HCT116 (cell line): Measurements from ENCODE around the gene BCL7A. TPM values are rescaled to one million over a fixed set of nuclear protein-coding genes. Genes with fewer than 3 reads are reported as not detected.

Experiments used
- ATAC-seq: fragments of 200-7000 bp; cut with Tn5 transposase; 2 replicates; pipeline ENCODE4 v1.9.1; 2020; ENCODE audit warnings: mild to moderate bottlenecking, moderate library complexity
- BruUV-seq: library from RNA; stranded (reverse); fragments of 400-500 nt; replicated peaks from 2 replicates; lab custom pipeline; 2021; lab: Mats Ljungman, UMichigan
- CTCF ChIA-PET: fragments of 300-600 bp; sonication (Branson Sonifier 250); formaldehyde crosslinking; loops from one replicate; lab custom pipeline; 2021; ENCODE audit warnings: antibody characterized with exemption; lab: Charles Lee
- POLR2A ChIA-PET: fragments of 300-600, 350-600 bp; sonication (Branson Sonifier 250); formaldehyde crosslinking; loops from one replicate; lab custom pipeline; 2021; ENCODE audit warnings: antibody characterized with exemption; lab: Charles Lee
- RAD21 ChIA-PET, 2 experiments: fragments of 300-600 bp; sonication (Branson Sonifier 250); formaldehyde crosslinking; loops; one replicate each; lab custom pipeline; 2023; ENCODE audit warnings: low total read pairs in 2 of 2; ENCODE audit not compliant: uncharacterized antibody in 2 of 2, unreplicated experiment in 2 of 2, low non-redundant PET in 1 of 2; lab: Charles Lee
- DNase-seq: peaks from one replicate; pipeline ENCODE4 v3.0.0-alpha.2; 2010; ENCODE audit warnings: low read depth, low spot score
- H2AFZ ChIP-seq: fragments of 200-600 bp; shearing (Covaris generic), sonication (generic); 2 replicates; pipeline ENCODE4 v1.6.1; 2017; ENCODE audit warnings: low read depth, mixed run types, mixed read lengths, antibody characterized with exemption, low read length; ENCODE audit not compliant: poor library complexity, severe bottlenecking
- H3K27ac ChIP-seq: 2 replicates; pipeline ENCODE4 v1.5.1; 2012; ENCODE audit warnings: low read depth, low read length
- H3K27me3 ChIP-seq: fragments of 200-600 bp; sonication (generic); 2 replicates; pipeline ENCODE4 v1.6.1; 2016; ENCODE audit warnings: mixed run types, low read length, mixed read lengths; ENCODE audit not compliant: insufficient read depth
- H3K36me3 ChIP-seq, 2 experiments: fragments of 200-500 bp in 1 of 2; fragments of 200-600 bp in 1 of 2; sonication (Bioruptor generic) in 1 of 2; sonication (generic) in 1 of 2; 2 replicates each; pipeline versions ENCODE4 v1.5.1 to v1.6.1; 2014 to 2016; ENCODE audit warnings: low read length in 2 of 2, inconsistent platforms in 1 of 2, mixed read lengths in 1 of 2, mixed run types in 1 of 2; ENCODE audit not compliant: insufficient read depth in 2 of 2, control insufficient read depth in 1 of 2
- H3K4me1 ChIP-seq, 2 experiments: fragments of 200-600 bp in 1 of 2; sonication (generic) in 1 of 2; 2 replicates each; pipeline versions ENCODE4 v1.5.1 to v1.6.1; 2012 to 2017; ENCODE audit warnings: low read length in 2 of 2, inconsistent platforms in 1 of 2, mild to moderate bottlenecking in 1 of 2, mixed read lengths in 1 of 2, mixed run types in 1 of 2, moderate library complexity in 1 of 2; ENCODE audit not compliant: insufficient read depth in 2 of 2, control insufficient read depth in 1 of 2
- H3K4me2 ChIP-seq: fragments of 200-600 bp; sonication (generic); 2 replicates; pipeline ENCODE4 v1.6.1; 2017; ENCODE audit warnings: mixed run types, low read length, mixed read lengths
- H3K4me3 ChIP-seq, 2 experiments: fragments of 200-600 bp in 1 of 2; sonication (generic) in 1 of 2; replicated peaks in 1 of 2; 2 replicates each; pipeline ENCODE4 v1.5.1; 2011 to 2016; ENCODE audit warnings: low read length in 2 of 2, control low read depth in 1 of 2, low read depth in 1 of 2, mild to moderate bottlenecking in 1 of 2, mixed read lengths in 1 of 2, mixed run types in 1 of 2
- H3K79me2 ChIP-seq: fragments of 200-600 bp; sonication (generic); 2 replicates; pipeline ENCODE4 v1.6.1; 2017; ENCODE audit warnings: mild to moderate bottlenecking, mixed run types, low read length, moderate library complexity, mixed read lengths; ENCODE audit not compliant: insufficient read depth
- H3K9ac ChIP-seq: fragments of 200-600 bp; sonication (generic); 2 replicates; pipeline ENCODE4 v1.6.1; 2016; ENCODE audit warnings: low read length, mixed read lengths
- H3K9me2 ChIP-seq: fragments of 200-600 bp; sonication (generic), shearing (Covaris generic); 2 replicates; pipeline ENCODE4 v1.6.1; 2017; ENCODE audit warnings: mixed run types, mild to moderate bottlenecking, moderate library complexity; ENCODE audit not compliant: insufficient read depth
- H3K9me3 ChIP-seq, 2 experiments: fragments of 200-500 bp in 1 of 2; fragments of 200-600 bp in 1 of 2; sonication (Bioruptor generic) in 1 of 2; sonication (generic) in 1 of 2; 2 replicates each; pipeline ENCODE4 v1.6.1; 2014 to 2017; ENCODE audit warnings: low read length in 2 of 2, mixed read lengths in 2 of 2, inconsistent platforms in 1 of 2, low read depth in 1 of 2, mild to moderate bottlenecking in 1 of 2, mixed run types in 1 of 2, moderate library complexity in 1 of 2; ENCODE audit not compliant: control insufficient read depth in 1 of 2, insufficient read depth in 1 of 2
- H4K20me1 ChIP-seq: fragments of 200-600 bp; sonication (generic), shearing (Covaris generic); 2 replicates; pipeline ENCODE4 v1.6.1; 2017; ENCODE audit warnings: mixed run types, mild to moderate bottlenecking, moderate library complexity; ENCODE audit not compliant: insufficient read depth
- ATF3 ChIP-seq: IDR thresholded peaks from 2 replicates; pipeline ENCODE4 v1.6.1; 2012
- CBX3 ChIP-seq: IDR thresholded peaks from 2 replicates; pipeline ENCODE4 v1.6.1; 2012; ENCODE audit warnings: low read depth
- CEBPB ChIP-seq: IDR thresholded peaks from 2 replicates; pipeline ENCODE4 v1.6.1; 2012; ENCODE audit warnings: low read depth
- CTCF ChIP-seq, 3 experiments: fragments of 200-600 bp in 1 of 3; sonication (generic) in 1 of 3; IDR thresholded peaks in 2 of 3; conservative IDR thresholded peaks in 1 of 3; 2 replicates each; pipeline ENCODE4 v1.5.1; 2012 to 2017; ENCODE audit warnings: low read depth in 2 of 3, low read length in 2 of 3, antibody characterized with exemption in 1 of 3, borderline replicate concordance in 1 of 3, control low read depth in 1 of 3, mild to moderate bottlenecking in 1 of 3, mixed read lengths in 1 of 3, mixed run types in 1 of 3, moderate library complexity in 1 of 3; ENCODE audit not compliant: insufficient read depth in 1 of 3
- ELF1 ChIP-seq: IDR thresholded peaks from 2 replicates; pipeline ENCODE4 v1.6.1; 2012; ENCODE audit warnings: low read depth, borderline replicate concordance
- MAX ChIP-seq: IDR thresholded peaks from 2 replicates; pipeline ENCODE4 v1.6.1; 2012
- POLR2A ChIP-seq: IDR thresholded peaks from 2 replicates; pipeline ENCODE4 v1.7.0; 2011; ENCODE audit warnings: borderline replicate concordance; ENCODE audit not compliant: insufficient read depth, insufficient read length; ENCODE audit errors: extremely low read depth
- POLR2AphosphoS5 ChIP-seq: IDR thresholded peaks from 2 replicates; pipeline ENCODE4 v1.6.1; 2011; ENCODE audit warnings: mild to moderate bottlenecking, low read depth, low read length, moderate library complexity
- REST ChIP-seq: IDR thresholded peaks from 2 replicates; pipeline ENCODE4 v1.6.1; 2012; ENCODE audit warnings: low read depth
- SIN3A ChIP-seq: IDR thresholded peaks from 2 replicates; pipeline ENCODE4 v1.6.1; 2012; ENCODE audit warnings: low read depth
- SP1 ChIP-seq: IDR thresholded peaks from 2 replicates; pipeline ENCODE4 v1.6.1; 2012; ENCODE audit warnings: low read depth
- SRF ChIP-seq: IDR thresholded peaks from 2 replicates; pipeline ENCODE4 v1.6.1; 2012; ENCODE audit warnings: low read depth
- YY1 ChIP-seq: IDR thresholded peaks from 2 replicates; pipeline ENCODE4 v1.6.1; 2011; ENCODE audit warnings: low read length, low read depth, moderate library complexity, mild to moderate bottlenecking; ENCODE audit not compliant: insufficient replicate concordance; ENCODE audit errors: extremely low read depth
- ZFX ChIP-seq: fragments of 450-650 bp; IDR thresholded peaks from 2 replicates; pipeline ENCODE4 v1.6.1; 2017
- ZNF274 ChIP-seq: fragments of 200-500 bp; sonication (Bioruptor generic); IDR thresholded peaks from 2 replicates; pipeline ENCODE4 v1.6.1; 2014; ENCODE audit warnings: mild to moderate bottlenecking, low read depth, low read length, inconsistent platforms
- intact Hi-C: fragments of 100-400 bp; cut with micrococcal nuclease; formaldehyde crosslinking; loops from 2 replicates; pipeline ENCODE4 v1.10.0; 2022
- total RNA-seq: library from RNA; stranded (reverse); gene quantifications from one replicate; pipeline ENCODE4 v1.2.1, GENCODE V29; 2021; ENCODE audit not compliant: unreplicated experiment

Gene BCL7A
- total RNA-seq, 1 experiment from 2014 or later: 14.2 TPM

GRCh38 chr12:122061253-122061652, 39.6 kb downstream of the BCL7A start:
- no peak for ATAC-seq
- no peaks in the 10 kb centered on the region for H3K9me3 ChIP-seq
- H3K9ac ChIP-seq: no peak overlapping the region
- RAD21 ChIA-PET: no interaction called here
- intact Hi-C loops: no loop called here
- peaks cover 25 to 37% of the 10 kb centered on the region in 2 experiments for H3K4me1 ChIP-seq
- no TSS peak for BruUV-seq
- POLR2A ChIA-PET: no interaction called here
- peaks cover 6 to 15% of the 10 kb centered on the region in 2 experiments; a peak in 3 of 4 replicates for H3K36me3 ChIP-seq
- H3K27ac ChIP-seq: no peak overlapping the region
- TF ChIP-seq CBX3 (no peak), YY1 (no peak), MAX (no peak), CTCF (IDR thresholded peaks at IDR 0.05 in 2 of 3, conservative IDR thresholded peaks at IDR 0.05 in 1 of 3; ENCODE audit: borderline replicate concordance in 1 of 3, insufficient read depth in 1 of 3, low read depth in 2 of 3, low read length in 2 of 3) (no peak), ELF1 (no peak), ATF3 (no peak), SRF (no peak), ZNF274 (no peak), SP1 (no peak), ZFX (no peak), POLR2A (no peak), CEBPB (no peak), POLR2AphosphoS5 (no peak), SIN3A (no peak), REST (no peak)
- TF ChIP-seq, all 23 proteins: peak for 0
- H3K79me2 ChIP-seq: peaks cover 21% of the 10 kb centered on the region
- no peak overlapping the region for H3K4me3 ChIP-seq
- H3K4me2 ChIP-seq: no peak overlapping the region
- no peaks in the 10 kb centered on the region for H3K9me2 ChIP-seq
- no peaks in the 10 kb centered on the region for H4K20me1 ChIP-seq
- CTCF ChIA-PET: no interaction called here
- H3K27me3 ChIP-seq: no peaks in the 10 kb centered on the region
- no peak overlapping the region for H2AFZ ChIP-seq
- DNase-seq: no peak
